Activated T-helper 9 cell treated with anti-CD3 and anti-CD28 coated beads, Interleukin-2, amount 50 U/mL, for 16 hours (primary cell): ENCODE measurements around the gene NR5A1.

Experiments used
- DNase-seq: peaks from one replicate; pipeline ENCODE4 v3.0.0-alpha.2; 2020; ENCODE audit warnings: low read depth

Gene NR5A1

GRCh38 chr9:124514125-124514524, 6.9 kb upstream of the NR5A1 start:
- DNase-seq, result no peak

DNA sequence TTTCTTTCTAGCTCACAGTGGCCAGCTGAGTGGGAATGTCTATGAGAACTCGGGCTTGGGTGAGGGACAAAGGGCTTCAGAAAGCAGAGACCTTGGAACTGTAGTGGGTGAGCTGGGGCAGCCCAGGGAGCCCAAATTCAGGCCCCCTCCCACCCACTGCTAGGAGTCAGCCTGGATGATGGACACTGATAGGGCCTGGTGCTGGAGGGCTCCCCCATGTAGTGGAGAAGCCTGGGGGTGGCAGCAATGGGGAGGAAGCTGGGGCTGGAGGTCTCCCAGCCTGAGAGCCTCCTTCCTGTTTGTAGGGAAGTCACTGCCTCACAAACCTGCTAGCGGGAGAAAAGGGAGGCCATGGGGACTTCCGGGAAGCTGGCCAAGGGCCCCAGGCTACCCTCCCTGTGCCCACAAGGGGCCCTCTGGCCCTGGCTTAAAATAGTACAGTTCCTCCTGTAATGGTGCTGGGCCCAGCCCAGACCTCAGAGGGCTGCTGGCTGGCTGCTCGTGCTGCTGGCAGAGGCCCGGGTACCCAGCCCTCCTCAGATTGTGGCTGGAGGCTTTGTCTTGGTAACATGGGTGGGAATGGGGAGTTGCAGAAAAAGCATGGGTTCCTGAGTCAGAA, 6.3 kb upstream of the NR5A1 start:
- DNase-seq, result no peak

- no peak for DNase-seq
Observed at GRCh38 chr9:124512806-124513204, 5.6 kb upstream of the NR5A1 start.

GRCh38 chr9:124511891-124512805, 4.9 kb upstream of the NR5A1 start:
- no peak for DNase-seq

GRCh38 chr9:124511426-124511840, 4.2 kb upstream of the NR5A1 start:
- no peak for DNase-seq

DNA sequence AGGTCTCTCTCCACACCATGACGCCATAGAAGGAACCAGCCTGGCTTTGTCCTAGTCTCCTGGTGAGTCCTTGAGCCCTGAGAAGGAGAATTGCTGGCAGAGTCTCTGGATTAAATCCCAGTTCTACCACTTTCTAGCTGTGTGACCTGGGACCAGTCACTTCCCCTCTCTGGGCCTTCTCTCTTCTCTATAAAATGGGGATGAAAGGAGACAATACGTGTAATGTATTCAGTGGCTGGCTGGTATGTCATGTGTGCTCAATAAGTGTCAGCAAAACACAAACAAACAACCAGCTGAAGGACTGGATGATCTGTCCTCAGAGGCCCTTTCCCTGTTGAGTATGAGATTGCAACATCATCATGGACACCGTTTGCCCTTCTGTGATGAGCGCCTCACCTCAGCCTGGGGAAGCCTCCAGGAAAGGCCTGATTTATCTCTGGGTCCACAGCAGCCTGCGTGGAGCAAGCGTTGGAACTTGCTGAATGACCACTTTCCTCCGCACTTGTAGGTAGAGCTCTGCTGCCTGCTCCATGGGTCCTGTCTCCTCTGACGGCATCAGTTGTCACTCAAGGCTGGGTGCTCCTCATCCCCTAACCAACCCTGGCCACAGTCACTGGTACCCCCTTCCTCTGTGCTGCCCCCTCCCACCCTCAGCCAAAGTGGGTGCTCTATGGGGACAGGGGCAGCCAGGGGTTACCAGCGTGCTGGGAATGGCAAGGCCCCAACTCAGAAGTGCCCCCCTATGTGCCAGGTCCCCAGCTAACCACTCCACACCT, 3.6 kb upstream of the NR5A1 start:
- no peak for DNase-seq

DNA sequence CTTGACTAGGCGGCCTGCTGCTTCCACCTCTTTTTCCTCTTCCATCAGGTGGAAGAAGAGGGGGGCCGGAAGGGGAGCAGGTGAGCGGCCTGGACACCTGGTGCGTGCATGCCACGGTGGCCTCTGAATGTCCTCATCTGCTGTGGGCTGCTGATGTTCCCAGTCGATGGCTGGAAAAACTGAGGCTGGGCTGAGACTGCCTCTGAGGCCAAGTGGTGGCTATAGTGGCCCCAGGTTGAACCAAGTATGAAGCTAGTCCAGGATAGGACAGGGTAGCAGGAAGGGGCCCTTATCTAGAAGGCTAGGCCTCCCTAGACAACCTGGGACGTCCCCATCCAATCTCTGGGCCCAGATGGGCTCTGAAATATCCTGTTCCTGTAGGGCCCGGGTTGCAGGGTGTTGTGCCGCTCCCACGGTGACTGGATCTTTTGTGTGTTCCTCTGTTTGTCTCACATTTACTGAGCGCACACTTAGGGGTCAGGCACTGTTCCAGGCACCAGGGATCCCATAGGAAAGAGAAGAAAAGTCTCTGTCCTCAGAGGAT, 753 bp upstream of the NR5A1 start:
- DNase-seq, result no peak

GRCh38 chr9:124506433-124506832, 766 bp downstream of the NR5A1 start:
- DNase-seq, result no peak

DNA sequence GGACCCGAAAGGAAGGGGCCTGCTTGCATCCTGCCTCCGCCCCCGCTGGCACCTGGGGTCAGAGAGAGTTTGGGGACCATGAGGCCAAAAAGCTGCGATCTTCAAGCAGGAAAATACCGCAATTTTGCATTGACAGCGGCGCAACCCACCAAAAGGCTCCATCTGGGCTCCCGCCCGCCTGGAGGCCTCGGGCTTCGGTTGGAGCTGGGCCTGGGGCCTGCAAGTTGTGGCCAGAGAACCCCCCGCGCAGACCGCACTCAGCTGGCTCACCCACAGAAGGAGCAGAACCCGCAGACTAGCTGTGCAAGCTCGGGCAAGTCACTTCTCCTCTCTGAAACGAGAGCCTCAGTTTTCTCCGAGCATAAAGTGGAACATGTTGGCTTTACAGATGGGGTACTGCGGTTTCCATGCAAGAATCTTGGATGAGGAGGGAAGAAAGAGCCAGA, 1.3 kb downstream of the NR5A1 start:
- DNase-seq, result no peak

DNA sequence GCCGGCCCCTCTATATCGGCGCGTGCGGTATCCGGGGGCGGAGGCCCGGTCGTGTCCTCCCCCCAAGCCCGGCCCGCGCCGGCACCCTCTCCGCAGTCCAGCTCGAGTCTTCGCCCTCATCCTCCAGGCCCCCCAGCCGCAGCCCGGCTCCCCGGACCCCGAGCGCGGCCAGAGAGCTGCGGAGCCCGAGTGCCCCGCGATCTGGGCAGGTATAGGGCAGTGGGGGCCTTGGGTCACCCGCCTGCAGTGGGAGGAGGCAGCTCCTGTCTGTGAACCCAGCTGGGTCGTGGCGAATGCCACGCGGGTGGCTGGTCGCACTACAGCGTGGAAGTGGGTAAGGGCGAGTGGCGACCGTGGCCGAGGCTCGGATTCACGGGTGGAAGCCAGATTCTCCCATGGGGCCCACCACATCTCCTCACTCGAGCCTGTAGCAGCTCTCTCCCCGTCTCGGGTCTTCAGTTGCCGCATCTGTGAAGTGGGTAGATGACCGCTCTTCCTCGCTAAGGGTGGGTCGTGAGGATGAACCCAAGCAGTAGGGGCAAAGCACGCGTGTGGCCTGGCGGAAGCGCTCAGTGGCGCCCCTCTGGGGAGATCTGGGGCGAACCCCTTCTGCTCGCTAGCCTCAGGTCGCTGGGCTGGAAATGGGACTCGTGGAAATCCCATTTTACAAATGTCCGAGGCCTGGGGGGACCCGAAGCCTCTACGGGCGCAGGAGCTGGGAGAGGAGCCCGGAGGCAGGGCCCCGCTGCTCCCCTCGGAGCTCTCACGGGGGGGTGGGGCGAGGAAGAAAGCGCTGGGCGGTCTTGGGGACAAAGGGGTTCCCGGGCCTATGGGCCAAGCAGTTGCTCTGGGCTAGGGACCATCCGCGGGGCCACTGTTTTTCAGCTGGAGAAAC, 1.9 kb downstream of the NR5A1 start:
- DNase-seq, result no peak

GRCh38 chr9:124504530-124505005, 2.6 kb downstream of the NR5A1 start:
- DNase-seq, result no peak

- DNase-seq, result no peak
Observed at GRCh38 chr9:124503713-124504529, 3.3 kb downstream of the NR5A1 start.

- no peak for DNase-seq
Observed at GRCh38 chr9:124502711-124503702, 4.2 kb downstream of the NR5A1 start.

DNA sequence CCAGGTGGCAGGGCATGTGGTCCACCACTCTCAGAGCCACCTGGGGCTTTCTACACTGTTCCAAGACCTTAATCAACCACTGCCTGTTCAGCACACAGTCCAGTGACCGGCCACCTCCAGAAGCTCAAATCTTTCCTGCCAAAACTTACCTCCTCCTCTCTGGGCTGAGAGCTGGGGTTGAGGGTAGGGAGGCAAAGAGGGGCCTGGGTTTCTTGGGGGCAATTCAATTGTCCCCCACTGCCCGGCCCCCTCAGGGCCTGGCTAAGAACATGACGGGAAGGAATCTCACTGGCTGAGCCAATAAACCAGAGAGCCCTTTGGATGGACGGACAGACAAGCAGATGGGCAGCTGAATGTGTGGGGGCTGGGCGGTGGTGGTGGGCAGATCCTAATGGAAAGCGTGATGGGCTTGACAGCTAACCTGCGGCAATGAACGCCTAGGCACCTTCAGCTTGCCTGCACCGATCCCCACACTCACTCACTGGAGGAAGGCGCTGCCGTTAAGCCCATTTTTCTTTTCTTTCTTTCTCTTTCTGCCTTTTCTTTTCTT, 5.4 kb downstream of the NR5A1 start:
- DNase-seq, result no peak

GRCh38 chr9:124500796-124501611, 6.2 kb downstream of the NR5A1 start:
- no peak for DNase-seq

DNA sequence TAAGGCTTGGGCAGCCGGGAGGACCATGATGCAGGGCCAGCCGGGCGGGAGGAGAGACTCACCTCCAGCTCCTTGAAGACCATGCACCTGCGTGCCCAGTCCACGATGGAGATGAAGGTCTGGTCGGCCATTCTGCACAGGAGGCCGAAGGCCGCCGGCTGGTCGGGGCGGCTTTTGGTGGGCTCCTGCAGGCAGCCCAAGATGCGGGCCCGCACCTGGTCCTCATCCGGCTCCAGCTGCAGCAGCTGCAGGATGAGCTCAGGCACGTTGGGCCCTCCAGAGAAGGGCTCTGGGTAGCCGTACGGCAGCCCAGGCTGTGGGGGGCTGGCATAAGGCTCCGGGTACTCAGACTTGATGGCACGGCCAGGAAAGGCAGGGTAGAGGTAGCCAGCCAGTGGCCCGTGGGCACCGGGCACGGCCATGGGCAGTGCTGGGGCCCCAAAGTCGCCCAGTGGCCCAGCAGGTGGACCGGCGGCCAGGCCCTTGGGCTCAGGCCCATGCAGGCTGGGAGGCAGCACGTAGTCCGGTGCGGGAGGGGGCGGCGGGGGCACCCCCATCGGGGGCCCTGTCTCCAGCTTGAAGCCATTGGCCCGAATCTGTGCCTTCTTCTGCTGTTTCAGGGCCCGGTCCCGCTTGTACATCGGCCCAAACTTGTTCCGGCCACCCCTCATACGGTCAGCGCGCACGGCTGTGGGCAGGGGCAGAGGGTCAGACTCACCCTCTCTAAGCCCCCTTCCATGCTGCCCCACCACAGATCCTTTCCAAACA, 7.0 kb downstream of the NR5A1 start:
- no peak for DNase-seq

DNA sequence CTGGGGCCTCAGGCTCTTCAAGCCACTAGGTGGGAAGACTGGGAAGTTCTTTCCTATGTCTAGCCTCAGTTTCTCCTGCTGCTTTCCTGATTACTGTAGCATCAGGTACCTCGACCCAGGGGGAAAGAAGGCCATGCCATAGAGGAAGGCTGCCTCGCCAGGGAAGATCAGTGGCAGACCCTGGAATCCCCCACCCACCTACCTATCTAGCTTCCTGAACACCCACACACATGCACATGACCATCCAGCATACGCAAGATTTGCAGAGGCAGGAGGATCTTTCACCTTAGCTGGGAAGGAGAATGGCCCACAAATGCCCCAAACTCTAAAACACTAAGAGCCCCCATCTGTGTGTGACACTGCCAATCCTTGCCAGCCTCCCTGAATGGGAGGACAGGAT, 8.0 kb downstream of the NR5A1 start:
- DNase-seq, result no peak
